ENCODE results near the gene IRF1.
A peak's percentile ranks its signal among the peaks of the same experiment; 100 is the strongest.
"Not testable (repeated sequence)": the region's sequence is repeated elsewhere in the genome, so short reads cannot be mapped to it uniquely, and the experiment has no call there.

The IRF1 gene

GRCh38 chr5:132439521-132440089 lies 51.0 kb downstream of the IRF1 start:
- DNase-seq (ENCODE audit: low read depth, low spot score), result no peak

GRCh38 chr5:132438917-132439316 lies 51.7 kb downstream of the IRF1 start:
- no peak for DNase-seq (ENCODE audit: low read depth, low spot score)

- DNase-seq (ENCODE audit: low read depth, low spot score), result not testable (repeated sequence)
These were observed 52.3 kb downstream of the IRF1 start for GRCh38 chr5:132438267-132438645.

- DNase-seq (ENCODE audit: low read depth, low spot score), result peak; percentile 57
These were observed 52.8 kb downstream of the IRF1 start for GRCh38 chr5:132437604-132438266.

GRCh38 chr5:132436936-132437335 lies 53.6 kb downstream of the IRF1 start:
- DNase-seq (ENCODE audit: low read depth, low spot score), result no peak

GRCh38 chr5:132435886-132436285 lies 54.7 kb downstream of the IRF1 start:
- DNase-seq (ENCODE audit: low read depth, low spot score), result no peak

GRCh38 chr5:132435447-132435846 lies 55.1 kb downstream of the IRF1 start:
- no peak for DNase-seq (ENCODE audit: low read depth, low spot score)

GRCh38 chr5:132434416-132435286 lies 55.9 kb downstream of the IRF1 start:
- DNase-seq (ENCODE audit: low read depth, low spot score), result no peak

- no peak for DNase-seq (ENCODE audit: low read depth, low spot score)
These were observed 57.4 kb downstream of the IRF1 start for GRCh38 chr5:132433141-132433540.

- no peak for DNase-seq (ENCODE audit: low read depth, low spot score)
These were observed 58.9 kb downstream of the IRF1 start for GRCh38 chr5:132431632-132432031.
